Mesothelial cell of epicardium (in vitro differentiated cells): ENCODE results near the gene OTOP2. TPM values are rescaled to one million over a fixed set of nuclear protein-coding genes. Genes with fewer than 3 reads are reported as not detected.

Source experiments
- DNase-seq, 2 experiments: peaks; one replicate each; pipeline ENCODE4 v3.0.0; 2021; ENCODE audit warnings: low spot score in 2 of 2; ENCODE audit not compliant: unreplicated experiment in 2 of 2
- H3K27ac Mint-ChIP-seq: 2 replicates; pipeline ENCODE4 v1.8.0; 2021; ENCODE audit warnings: mixed read lengths
- H3K27me3 Mint-ChIP-seq: 2 replicates; pipeline ENCODE4 v1.8.0; 2021; ENCODE audit warnings: low read depth, mixed read lengths
- H3K36me3 Mint-ChIP-seq: 2 replicates; pipeline ENCODE4 v1.8.0; 2021; ENCODE audit warnings: mixed read lengths
- H3K4me1 Mint-ChIP-seq: 2 replicates; pipeline ENCODE4 v1.8.0; 2021; ENCODE audit warnings: mixed read lengths
- H3K4me3 Mint-ChIP-seq: 2 replicates; pipeline ENCODE4 v1.8.0; 2021; ENCODE audit warnings: mild to moderate bottlenecking, moderate library complexity, mixed read lengths
- H3K9me3 Mint-ChIP-seq: 2 replicates; pipeline ENCODE4 v1.8.0; 2021; ENCODE audit warnings: mixed read lengths
- total RNA-seq: library from RNA; stranded (reverse); gene quantifications from 3 replicates; pipeline ENCODE4 v1.2.1, GENCODE V29; 2021
- TF ChIP-seq, protein P1 (sequence below): fragments of 200-600 bp; sonication (generic); IDR thresholded peaks from one replicate; pipeline ENCODE4 v1.5.0; 2021; ENCODE audit warnings: antibody characterized with exemption; ENCODE audit not compliant: unreplicated experiment

OTOP2 gene
- total RNA-seq, 1 donor from 2014 or later = not detected

DNA sequence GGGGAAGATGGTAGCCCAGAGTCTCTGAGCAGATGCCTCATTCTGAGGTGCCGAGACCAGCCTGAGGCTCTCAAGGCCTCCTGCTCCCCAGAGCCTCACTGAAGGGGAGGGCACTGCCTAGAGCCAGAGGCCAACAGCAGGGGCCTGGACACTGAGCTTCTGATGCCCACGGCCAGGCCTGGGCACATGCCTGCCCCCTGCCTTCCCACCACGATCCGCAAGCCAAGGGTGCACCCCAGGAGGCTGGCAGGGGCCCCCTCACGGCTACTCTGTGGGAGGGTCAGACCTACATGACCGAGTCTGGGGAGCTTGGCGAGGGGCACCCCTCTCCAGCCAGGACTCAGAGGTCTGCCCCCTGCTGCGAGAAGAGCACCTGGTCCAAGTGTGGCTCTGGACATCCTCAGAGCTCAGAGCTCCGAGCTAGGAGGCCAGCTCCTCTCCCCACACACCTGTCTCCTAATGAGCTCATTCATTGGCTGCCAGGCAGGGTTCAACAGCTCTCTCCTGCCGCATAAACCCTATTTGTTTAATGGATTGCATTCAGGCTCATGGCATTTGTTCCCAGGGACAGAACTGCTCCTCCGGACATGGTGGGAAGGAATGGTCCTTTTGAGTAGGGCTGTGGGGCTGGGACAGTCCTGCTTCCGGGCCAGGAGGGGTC, 25.5 kb downstream of the OTOP2 start:
- Mint-ChIP-seq H3K4me1 (peaks cover 5% of the 10 kb centered on the region), H3K9me3 (no peaks in the 10 kb centered on the region), H3K27ac (no peak overlapping the region), H3K4me3 (no peak overlapping the region), H3K36me3 (no peaks in the 10 kb centered on the region), H3K27me3 (peaks cover 23% of the 10 kb centered on the region)
- TF ChIP-seq, protein P1, sequence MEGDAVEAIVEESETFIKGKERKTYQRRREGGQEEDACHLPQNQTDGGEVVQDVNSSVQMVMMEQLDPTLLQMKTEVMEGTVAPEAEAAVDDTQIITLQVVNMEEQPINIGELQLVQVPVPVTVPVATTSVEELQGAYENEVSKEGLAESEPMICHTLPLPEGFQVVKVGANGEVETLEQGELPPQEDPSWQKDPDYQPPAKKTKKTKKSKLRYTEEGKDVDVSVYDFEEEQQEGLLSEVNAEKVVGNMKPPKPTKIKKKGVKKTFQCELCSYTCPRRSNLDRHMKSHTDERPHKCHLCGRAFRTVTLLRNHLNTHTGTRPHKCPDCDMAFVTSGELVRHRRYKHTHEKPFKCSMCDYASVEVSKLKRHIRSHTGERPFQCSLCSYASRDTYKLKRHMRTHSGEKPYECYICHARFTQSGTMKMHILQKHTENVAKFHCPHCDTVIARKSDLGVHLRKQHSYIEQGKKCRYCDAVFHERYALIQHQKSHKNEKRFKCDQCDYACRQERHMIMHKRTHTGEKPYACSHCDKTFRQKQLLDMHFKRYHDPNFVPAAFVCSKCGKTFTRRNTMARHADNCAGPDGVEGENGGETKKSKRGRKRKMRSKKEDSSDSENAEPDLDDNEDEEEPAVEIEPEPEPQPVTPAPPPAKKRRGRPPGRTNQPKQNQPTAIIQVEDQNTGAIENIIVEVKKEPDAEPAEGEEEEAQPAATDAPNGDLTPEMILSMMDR = no peak
- DNase-seq = no peak

DNA sequence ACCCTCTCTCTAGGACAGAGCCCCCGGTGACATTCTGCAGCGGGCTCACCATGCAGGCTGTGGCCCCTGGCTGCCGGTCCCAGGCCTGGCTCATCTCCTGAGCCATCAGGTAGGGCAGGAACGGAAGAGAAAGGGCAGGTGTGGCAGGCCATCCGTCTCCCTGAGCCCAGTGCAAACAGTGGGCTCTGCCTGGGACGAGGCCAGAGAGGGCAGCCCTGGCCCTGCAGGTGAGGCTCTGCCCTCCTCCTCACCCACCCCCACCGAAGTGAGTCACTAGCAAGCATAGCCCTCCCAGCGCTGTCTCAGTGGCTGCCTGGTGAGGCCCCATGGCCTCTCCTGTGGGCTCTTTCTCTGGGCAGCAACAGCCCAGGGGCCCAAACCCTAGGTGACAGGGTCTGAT, 26.1 kb downstream of the OTOP2 start:
- Mint-ChIP-seq H3K4me3 (no peak overlapping the region), H3K36me3 (peaks cover 5% of the 10 kb centered on the region), H3K27me3 (peaks cover 19% of the 10 kb centered on the region), H3K27ac (no peak overlapping the region), H3K4me1 (peaks cover 5% of the 10 kb centered on the region), H3K9me3 (no peaks in the 10 kb centered on the region)
- TF ChIP-seq, protein P1 = no peak
- DNase-seq = no peak

DNA sequence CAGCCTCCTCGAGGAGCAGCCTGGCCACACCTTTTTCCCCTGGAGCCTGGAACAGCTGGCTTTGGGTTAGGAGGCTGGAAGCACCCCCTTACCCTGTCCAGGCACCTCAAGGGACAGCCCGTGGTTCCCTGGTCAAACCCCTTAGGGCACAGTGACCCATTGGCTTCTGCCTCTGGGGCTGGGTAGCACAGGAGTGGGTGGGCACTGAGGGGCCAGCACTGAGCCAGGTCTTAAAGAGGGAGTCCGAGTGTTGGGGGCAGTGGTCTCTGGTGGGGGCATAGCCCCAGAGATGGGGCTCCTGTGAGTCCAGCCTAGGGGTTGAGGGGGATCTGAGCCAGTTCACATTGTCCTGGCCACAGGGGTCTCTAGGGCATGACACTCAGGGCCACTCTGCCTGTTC, 27.0 kb downstream of the OTOP2 start:
- TF ChIP-seq, protein P1 = no peak
- Mint-ChIP-seq H3K27ac (no peak overlapping the region), H3K4me1 (peaks cover 5% of the 10 kb centered on the region), H3K36me3 (peaks cover 5% of the 10 kb centered on the region), H3K9me3 (no peaks in the 10 kb centered on the region), H3K27me3 (peaks cover 11% of the 10 kb centered on the region), H3K4me3 (no peak overlapping the region)
- DNase-seq = no peak

DNA sequence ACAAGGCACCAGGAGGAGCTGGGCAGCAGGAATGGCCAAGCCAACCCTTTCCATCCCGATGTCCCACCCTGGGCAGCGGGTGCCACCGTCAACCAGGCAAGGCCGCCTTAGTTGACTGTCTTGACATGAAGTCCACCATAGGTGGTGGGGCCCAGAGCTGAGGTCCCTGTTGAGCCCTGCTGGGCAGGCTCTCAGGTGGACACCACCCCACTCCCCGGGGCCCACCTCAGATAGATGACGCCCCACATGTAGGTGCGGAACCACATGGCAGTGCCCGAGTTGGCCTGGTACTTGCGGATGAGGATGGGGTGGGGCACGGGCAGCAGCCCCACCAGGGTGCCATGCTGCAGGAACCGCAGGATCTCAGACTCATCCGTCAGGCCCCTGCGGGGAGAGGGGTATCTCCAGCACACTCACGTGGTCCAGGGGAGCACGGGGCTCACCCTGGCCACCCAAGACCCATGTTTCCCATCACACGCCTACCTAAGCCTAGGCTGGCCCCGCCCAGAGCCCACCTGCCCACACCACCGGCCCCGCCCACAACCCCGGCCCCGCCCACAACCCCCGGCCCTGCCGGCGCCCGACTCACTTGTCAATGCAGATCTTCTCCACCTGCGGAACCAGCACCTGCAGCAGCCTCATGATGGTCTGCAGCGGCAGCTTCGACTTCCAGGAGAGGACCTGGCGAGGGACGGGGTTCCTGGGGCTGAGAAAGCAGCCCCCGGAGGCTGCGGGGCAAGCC, 27.8 kb downstream of the OTOP2 start:
- H3K4me3 Mint-ChIP-seq = no peak overlapping the region
- peaks cover 5% of the 10 kb centered on the region for H3K4me1 Mint-ChIP-seq
- DNase-seq = no peak
- TF ChIP-seq, protein P1 = no peak
- H3K36me3 Mint-ChIP-seq = peaks cover 5% of the 10 kb centered on the region
- peaks cover 7% of the 10 kb centered on the region for H3K27me3 Mint-ChIP-seq
- H3K27ac Mint-ChIP-seq = no peak overlapping the region
- H3K9me3 Mint-ChIP-seq = no peaks in the 10 kb centered on the region

DNA sequence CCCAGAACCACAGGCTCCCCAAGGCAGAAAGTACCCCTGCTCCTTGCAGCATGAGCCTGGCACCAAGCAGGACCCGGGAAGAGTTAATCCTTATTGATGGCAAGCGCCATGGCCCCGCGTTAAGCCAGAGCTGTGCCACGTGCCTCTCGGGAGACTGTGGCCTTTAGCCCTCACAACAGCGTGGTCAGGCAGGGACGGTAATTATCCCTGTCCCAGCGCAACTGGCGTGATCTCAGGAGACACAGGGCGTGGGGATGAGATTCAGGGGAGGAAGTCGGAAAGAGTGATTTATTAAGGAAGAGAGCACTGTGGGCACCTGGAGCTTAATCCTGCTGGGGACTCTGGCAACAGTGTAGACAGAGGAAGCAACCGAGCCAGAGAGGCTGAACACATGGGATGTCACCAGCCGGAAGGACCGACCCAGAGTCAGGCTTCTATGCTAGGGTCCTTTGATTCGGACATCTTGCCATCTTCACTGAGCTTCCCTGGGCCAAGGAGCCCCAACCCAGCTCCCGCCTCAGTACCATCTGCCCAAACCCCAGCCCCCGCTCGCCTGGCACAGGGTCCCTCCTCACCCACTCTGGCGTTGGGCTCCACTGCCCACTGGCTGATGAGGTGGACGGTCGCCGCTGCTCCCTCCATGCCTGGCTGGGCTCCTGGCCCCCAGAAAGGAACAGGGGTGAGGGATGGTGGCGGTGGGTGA, 28.5 kb downstream of the OTOP2 start:
- peaks cover 7% of the 10 kb centered on the region for H3K27me3 Mint-ChIP-seq
- peaks cover 5% of the 10 kb centered on the region for H3K36me3 Mint-ChIP-seq
- DNase-seq = no peak
- TF ChIP-seq, protein P1 = no peak
- no peak overlapping the region for H3K4me3 Mint-ChIP-seq
- H3K4me1 Mint-ChIP-seq = peaks cover 5% of the 10 kb centered on the region
- H3K9me3 Mint-ChIP-seq = no peaks in the 10 kb centered on the region
- H3K27ac Mint-ChIP-seq = no peak overlapping the region
